HepG2 (cell line): Measurements from ENCODE around the gene LGALS4. TPM values are rescaled to one million over a fixed set of nuclear protein-coding genes. Genes with fewer than 3 reads are reported as not detected.
A peak's percentile ranks its signal among the peaks of the same experiment; 100 is the strongest.

Source experiments
- CHD2 ChIP-seq: IDR thresholded peaks from 2 replicates; pipeline ENCODE4 v1.6.1; 2011; ENCODE audit warnings: low read depth, low read length, improper control_type of control experiment
- ETV6 ChIP-seq: sonication (generic); formaldehyde crosslinking; conservative IDR thresholded peaks from 2 replicates; pipeline ENCODE4 v1.4.0; 2020; ENCODE audit warnings: missing genetic modification reagents
- FOXM1 ChIP-seq: sonication (generic); formaldehyde crosslinking; IDR thresholded peaks from 2 replicates; pipeline ENCODE4 v1.5.0; 2020; ENCODE audit warnings: missing genetic modification reagents
- MIER3 ChIP-seq: IDR thresholded peaks from 2 replicates; pipeline ENCODE4 v1.6.1; 2016; ENCODE audit warnings: missing compliant biosample characterization, borderline replicate concordance
- NR3C1 ChIP-seq: sonication (generic); formaldehyde crosslinking; IDR thresholded peaks from 2 replicates; pipeline ENCODE4 v1.4.0; 2020; ENCODE audit warnings: missing genetic modification reagents
- SMARCE1 ChIP-seq: fragments of 450-650 bp; IDR thresholded peaks from 2 replicates; pipeline ENCODE4 v1.6.1; 2017; ENCODE audit warnings: borderline replicate concordance
- SMC3 ChIP-seq: IDR thresholded peaks from 2 replicates; pipeline ENCODE4 v1.6.1; 2011; ENCODE audit warnings: low read length, improper control_type of control experiment
- TBX3 ChIP-seq: fragments of 450-650 bp; IDR thresholded peaks from 2 replicates; pipeline ENCODE4 v1.6.1; 2017; ENCODE audit warnings: antibody characterized with exemption, mild to moderate bottlenecking, inconsistent platforms, borderline replicate concordance
- TSC22D2 ChIP-seq: sonication (generic); formaldehyde crosslinking; IDR thresholded peaks from 2 replicates; pipeline ENCODE4 v1.5.1; 2020; ENCODE audit warnings: missing genetic modification reagents, mild to moderate bottlenecking, borderline replicate concordance
- XRCC5 ChIP-seq: fragments of 200-400 bp; formaldehyde crosslinking; optimal IDR thresholded peaks from 2 replicates; pipeline ENCODE3; 2017; ENCODE audit warnings: mild to moderate bottlenecking, low read length
- ZFYVE20 ChIP-seq: sonication (generic); formaldehyde crosslinking; IDR thresholded peaks from 2 replicates; pipeline ENCODE4 v1.8.0; 2023; ENCODE audit warnings: low read depth, mild to moderate bottlenecking, moderate library complexity, missing genetic modification reagents, borderline replicate concordance
- ZNF20 ChIP-seq: sonication (generic); formaldehyde crosslinking; IDR thresholded peaks from 2 replicates; pipeline ENCODE4 v1.4.0; 2020; ENCODE audit warnings: mild to moderate bottlenecking, moderate library complexity, missing genetic modification reagents
- ZNF230 ChIP-seq: sonication (generic); formaldehyde crosslinking; IDR thresholded peaks from 2 replicates; pipeline ENCODE4 v1.4.0; 2020; ENCODE audit warnings: mild to moderate bottlenecking, missing genetic modification reagents
- ZNF3 ChIP-seq: IDR thresholded peaks from 2 replicates; pipeline ENCODE4 v1.7.0; 2017; ENCODE audit warnings: inconsistent platforms
- ZNF446 ChIP-seq: sonication (generic); formaldehyde crosslinking; IDR thresholded peaks from 2 replicates; pipeline ENCODE4 v1.5.0; 2020; ENCODE audit warnings: mild to moderate bottlenecking, missing genetic modification reagents
- ZNF552 ChIP-seq: sonication (generic); formaldehyde crosslinking; IDR thresholded peaks from 2 replicates; pipeline ENCODE4 v1.9.0; 2022; ENCODE audit warnings: missing genetic modification reagents, mild to moderate bottlenecking, borderline replicate concordance
- ZNF605 ChIP-seq: sonication (generic); formaldehyde crosslinking; IDR thresholded peaks from 2 replicates; pipeline ENCODE4 v1.8.0; 2022; ENCODE audit warnings: mild to moderate bottlenecking, missing genetic modification reagents
- ZNF660 ChIP-seq: sonication (generic); formaldehyde crosslinking; IDR thresholded peaks from 2 replicates; pipeline ENCODE4 v1.5.1; 2020; ENCODE audit warnings: mild to moderate bottlenecking, low read depth, missing genetic modification reagents, borderline replicate concordance
- ZNF781 ChIP-seq: sonication (generic); formaldehyde crosslinking; IDR thresholded peaks from 2 replicates; pipeline ENCODE4 v1.5.1; 2020; ENCODE audit warnings: borderline replicate concordance, mild to moderate bottlenecking, missing genetic modification reagents; ENCODE audit errors: not compliant biosample characterization
- ZSCAN29 ChIP-seq: sonication (generic); formaldehyde crosslinking; conservative IDR thresholded peaks from 2 replicates; pipeline ENCODE4 v1.4.0; 2020; ENCODE audit warnings: mild to moderate bottlenecking, missing genetic modification reagents
- polyA plus RNA-seq, 8 experiments: library from polyadenylated mRNA; depleted of rRNA in 3 of 8; stranded (reverse) in 7 of 8; unstranded in 1 of 8; fragments of >200 nt; fragmentation: Illumina TruSeq in 4 of 8; extraction: Trizol in 4 of 8; gene quantifications; 2 replicates each; pipeline versions ENCODE4 v1.2.1 to v1.2.3, GENCODE V29; 2011 to 2016; ENCODE audit warnings: low read depth in 4 of 8, missing spikeins in 1 of 8, mixed read lengths in 1 of 8; ENCODE audit not compliant: insufficient read depth in 1 of 8
- total RNA-seq, 5 experiments: library from RNA; depleted of rRNA; stranded (reverse); fragments of >200 nt; fragmentation: Illumina TruSeq; extraction: Trizol; gene quantifications; 2 replicates each; pipeline ENCODE4 v1.2.3, GENCODE V29; 2016; ENCODE audit warnings: low read depth in 1 of 5
- TF ChIP-seq, protein P1 (sequence below): IDR thresholded peaks from 2 replicates; pipeline ENCODE4 v1.6.1; 2016; ENCODE audit warnings: missing biosample characterization, missing genetic modification reagents, low read depth
- TF ChIP-seq, protein P2 (sequence below), 2 experiments: sonication (generic) in 1 of 2; formaldehyde crosslinking in 1 of 2; IDR thresholded peaks; 2 replicates each; pipeline versions ENCODE4 v1.4.0 to v1.6.1; 2018 to 2020; ENCODE audit warnings: missing genetic modification reagents in 2 of 2, borderline replicate concordance in 1 of 2, low read depth in 1 of 2, mild to moderate bottlenecking in 1 of 2, missing biosample characterization in 1 of 2
- TF ChIP-seq, protein P3 (sequence below): fragments of 450-650 bp; IDR thresholded peaks from 2 replicates; pipeline ENCODE4 v1.6.1; 2017
- TF ChIP-seq, protein P4 (sequence below): IDR thresholded peaks from 2 replicates; pipeline ENCODE4 v1.6.1; 2016; ENCODE audit warnings: low read depth, control low read depth

Gene LGALS4
- total and polyA plus RNA-seq, 2 of the 13 experiments (the other 11 are each of a cell fraction or from before 2014, with no cell fraction given) = 0.24 to 0.71 TPM

DNA sequence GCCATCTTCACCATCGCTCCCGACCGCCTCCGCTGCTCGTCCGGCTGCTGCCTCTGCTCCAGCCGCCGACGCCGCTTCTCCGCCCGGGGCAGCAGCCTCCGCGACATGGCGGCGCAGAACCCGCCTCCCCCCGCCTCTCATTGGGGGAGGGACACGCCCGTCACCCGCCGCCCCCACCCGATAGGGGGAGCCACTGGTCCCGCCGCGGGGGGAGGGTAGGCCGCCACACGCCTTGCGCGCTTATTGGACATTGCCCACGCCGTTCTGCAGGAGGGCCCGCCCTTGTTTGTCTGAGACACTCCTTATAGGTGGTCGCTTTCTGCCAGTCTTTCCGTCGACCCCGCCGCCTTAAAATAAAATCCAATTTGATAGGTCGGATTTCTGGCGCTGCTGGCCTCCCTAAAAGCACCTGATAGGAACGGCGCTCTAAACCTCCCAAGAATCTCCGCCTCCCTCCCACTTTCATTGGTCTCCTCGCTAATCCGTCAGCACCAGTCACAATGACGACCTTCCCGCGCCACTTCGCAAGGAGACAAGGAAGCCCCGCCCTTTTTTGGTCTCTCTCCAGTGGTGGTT, 37.2 kb upstream of the LGALS4 start, which contains the start of gene HNRNPL (continued):
- TF ChIP-seq, protein P1, sequence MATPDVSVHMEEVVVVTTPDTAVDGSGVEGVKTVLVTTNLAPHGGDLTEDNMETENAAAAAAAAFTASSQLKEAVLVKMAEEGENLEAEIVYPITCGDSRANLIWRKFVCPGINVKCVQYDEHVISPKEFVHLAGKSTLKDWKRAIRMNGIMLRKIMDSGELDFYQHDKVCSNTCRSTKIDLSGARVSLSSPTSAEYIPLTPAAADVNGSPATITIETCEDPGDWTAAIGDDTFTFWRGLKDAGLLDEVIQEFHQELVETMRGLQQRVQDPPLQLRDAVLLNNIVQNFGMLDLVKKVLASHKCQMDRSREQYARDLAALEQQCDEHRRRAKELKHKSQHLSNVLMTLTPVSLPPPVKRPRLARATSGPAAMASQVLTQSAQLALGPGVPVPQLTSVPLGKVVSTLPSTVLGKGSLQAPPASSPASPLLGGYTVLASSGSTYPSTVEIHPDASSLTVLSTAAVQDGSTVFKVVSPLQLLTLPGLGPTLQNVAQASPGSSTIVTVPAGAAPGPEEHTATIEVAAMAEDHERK (CRISPR knock-in tag) = no peak; the same call in 1 of the 2 replicates
- no peak for TF ChIP-seq ZNF3
- no peak for TF ChIP-seq SMC3
- no peak for TF ChIP-seq FOXM1 (CRISPR knock-in tag)
- TF ChIP-seq, protein P2, sequence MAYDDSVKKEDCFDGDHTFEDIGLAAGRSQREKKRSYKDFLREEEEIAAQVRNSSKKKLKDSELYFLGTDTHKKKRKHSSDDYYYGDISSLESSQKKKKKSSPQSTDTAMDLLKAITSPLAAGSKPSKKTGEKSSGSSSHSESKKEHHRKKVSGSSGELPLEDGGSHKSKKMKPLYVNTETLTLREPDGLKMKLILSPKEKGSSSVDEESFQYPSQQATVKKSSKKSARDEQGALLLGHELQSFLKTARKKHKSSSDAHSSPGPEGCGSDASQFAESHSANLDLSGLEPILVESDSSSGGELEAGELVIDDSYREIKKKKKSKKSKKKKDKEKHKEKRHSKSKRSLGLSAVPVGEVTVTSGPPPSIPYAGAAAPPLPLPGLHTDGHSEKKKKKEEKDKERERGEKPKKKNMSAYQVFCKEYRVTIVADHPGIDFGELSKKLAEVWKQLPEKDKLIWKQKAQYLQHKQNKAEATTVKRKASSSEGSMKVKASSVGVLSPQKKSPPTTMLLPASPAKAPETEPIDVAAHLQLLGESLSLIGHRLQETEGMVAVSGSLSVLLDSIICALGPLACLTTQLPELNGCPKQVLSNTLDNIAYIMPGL (CRISPR knock-in tag; IDR thresholded peaks at IDR 0.05; ENCODE audit: borderline replicate concordance in 1 of 2, low read depth in 1 of 2) = 0 out of 4 replicates have a peak, but pooled peaks of 1 of the 2 experiments have one; percentile 8
- TF ChIP-seq, protein P3, sequence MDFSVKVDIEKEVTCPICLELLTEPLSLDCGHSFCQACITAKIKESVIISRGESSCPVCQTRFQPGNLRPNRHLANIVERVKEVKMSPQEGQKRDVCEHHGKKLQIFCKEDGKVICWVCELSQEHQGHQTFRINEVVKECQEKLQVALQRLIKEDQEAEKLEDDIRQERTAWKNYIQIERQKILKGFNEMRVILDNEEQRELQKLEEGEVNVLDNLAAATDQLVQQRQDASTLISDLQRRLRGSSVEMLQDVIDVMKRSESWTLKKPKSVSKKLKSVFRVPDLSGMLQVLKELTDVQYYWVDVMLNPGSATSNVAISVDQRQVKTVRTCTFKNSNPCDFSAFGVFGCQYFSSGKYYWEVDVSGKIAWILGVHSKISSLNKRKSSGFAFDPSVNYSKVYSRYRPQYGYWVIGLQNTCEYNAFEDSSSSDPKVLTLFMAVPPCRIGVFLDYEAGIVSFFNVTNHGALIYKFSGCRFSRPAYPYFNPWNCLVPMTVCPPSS = no peak
- TF ChIP-seq ZNF20 = no peak
- TF ChIP-seq ETV6 (CRISPR knock-in tag) = no peak; the same call in 1 of the 2 replicates
- TF ChIP-seq ZNF781 (CRISPR knock-in tag) = no peak
- TF ChIP-seq, protein P4, sequence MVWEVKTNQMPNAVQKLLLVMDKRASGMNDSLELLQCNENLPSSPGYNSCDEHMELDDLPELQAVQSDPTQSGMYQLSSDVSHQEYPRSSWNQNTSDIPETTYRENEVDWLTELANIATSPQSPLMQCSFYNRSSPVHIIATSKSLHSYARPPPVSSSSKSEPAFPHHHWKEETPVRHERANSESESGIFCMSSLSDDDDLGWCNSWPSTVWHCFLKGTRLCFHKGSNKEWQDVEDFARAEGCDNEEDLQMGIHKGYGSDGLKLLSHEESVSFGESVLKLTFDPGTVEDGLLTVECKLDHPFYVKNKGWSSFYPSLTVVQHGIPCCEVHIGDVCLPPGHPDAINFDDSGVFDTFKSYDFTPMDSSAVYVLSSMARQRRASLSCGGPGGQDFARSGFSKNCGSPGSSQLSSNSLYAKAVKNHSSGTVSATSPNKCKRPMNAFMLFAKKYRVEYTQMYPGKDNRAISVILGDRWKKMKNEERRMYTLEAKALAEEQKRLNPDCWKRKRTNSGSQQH = no peak
- TF ChIP-seq MIER3 (CRISPR knock-in tag) = no peak
- no peak for TF ChIP-seq ZNF446
- no peak for TF ChIP-seq ZNF552 (CRISPR knock-in tag)
- no peak; the same call in 1 of the 2 replicates for TF ChIP-seq ZNF605 (CRISPR knock-in tag)
- no peak for TF ChIP-seq NR3C1 (CRISPR knock-in tag)
- no peak for TF ChIP-seq ZSCAN29 (CRISPR knock-in tag)
- TF ChIP-seq SMARCE1 = no peak
- no peak for TF ChIP-seq TSC22D2 (CRISPR knock-in tag)
- no peak for TF ChIP-seq ZNF660
- no peak for TF ChIP-seq ZNF230 (CRISPR knock-in tag)
- TF ChIP-seq ZFYVE20 (CRISPR knock-in tag) = no peak
- peak; percentile 87 for TF ChIP-seq CHD2
- TF ChIP-seq TBX3 = peak; percentile 61; the same call in 1 of the 2 replicates
- no peak for TF ChIP-seq XRCC5
